OCI-M1 (cell line): Measurements from ENCODE around the gene ISG20L2.

Source experiments
- DNase-seq: peaks from one replicate; lab custom pipeline; 2025; lab: John Stamatoyannopoulos, UW

Gene ISG20L2

GRCh38 chr1:156740741-156741480, 12.3 kb upstream of the ISG20L2 start, which contains the start of gene MRPL24:
TSS of gene MRPL24 (minus strand) at chr1:156741088. CDS start at chr1:156738704, 2,384 bp downstream.
- peak; percentile 100 for DNase-seq

- DNase-seq, result no peak
Measured at GRCh38 chr1:156740237-156740740, 11.7 kb upstream of the ISG20L2 start.

GRCh38 chr1:156738916-156739315, 10.3 kb upstream of the ISG20L2 start:
- DNase-seq, result no peak

GRCh38 chr1:156738407-156738806, 9.8 kb upstream of the ISG20L2 start:
- DNase-seq, result no peak

- no peak for DNase-seq
Measured at GRCh38 chr1:156733989-156734584, 5.5 kb upstream of the ISG20L2 start.

- DNase-seq, result peak; percentile 95
Measured at GRCh38 chr1:156727926-156728598, 504 bp downstream of the ISG20L2 start, which contains the start of gene METTL25B. TSS of gene METTL25B (plus strand) at chr1:156728469. CDS start at chr1:156729105, 636 bp downstream.

GRCh38 chr1:156727492-156727891, 1.1 kb downstream of the ISG20L2 start:
- DNase-seq, result no peak

GRCh38 chr1:156726549-156727226, 1.9 kb downstream of the ISG20L2 start:
- DNase-seq, result peak; percentile 91

GRCh38 chr1:156725683-156726280, 2.8 kb downstream of the ISG20L2 start:
- DNase-seq, result peak; percentile 97

- no peak for DNase-seq
Measured at GRCh38 chr1:156721535-156721934, 7.0 kb downstream of the ISG20L2 start.

GRCh38 chr1:156721131-156721530, 7.4 kb downstream of the ISG20L2 start:
- no peak for DNase-seq

GRCh38 chr1:156717351-156717750, 11.2 kb downstream of the ISG20L2 start:
- no peak for DNase-seq

GRCh38 chr1:156714830-156715229, 13.7 kb downstream of the ISG20L2 start:
- DNase-seq, result no peak

GRCh38 chr1:156712626-156713025, 15.9 kb downstream of the ISG20L2 start:
- DNase-seq, result no peak

- DNase-seq, result no peak
Measured at GRCh38 chr1:156711011-156711817, 17.4 kb downstream of the ISG20L2 start.

- DNase-seq, result no peak
Measured at GRCh38 chr1:156709757-156710489, 18.6 kb downstream of the ISG20L2 start.

GRCh38 chr1:156709031-156709430, 19.5 kb downstream of the ISG20L2 start:
- DNase-seq, result no peak

GRCh38 chr1:156708218-156708661, 20.3 kb downstream of the ISG20L2 start:
- DNase-seq, result no peak

GRCh38 chr1:156707417-156708217, 20.9 kb downstream of the ISG20L2 start:
- no peak for DNase-seq
